Measurements from ENCODE around the gene ZC3H13. TPM values are rescaled to one million over a fixed set of nuclear protein-coding genes. Genes with fewer than 3 reads are reported as not detected.

Gene ZC3H13
- total RNA-seq, 1 experiment from 2014 or later = 61.9 TPM

DNA sequence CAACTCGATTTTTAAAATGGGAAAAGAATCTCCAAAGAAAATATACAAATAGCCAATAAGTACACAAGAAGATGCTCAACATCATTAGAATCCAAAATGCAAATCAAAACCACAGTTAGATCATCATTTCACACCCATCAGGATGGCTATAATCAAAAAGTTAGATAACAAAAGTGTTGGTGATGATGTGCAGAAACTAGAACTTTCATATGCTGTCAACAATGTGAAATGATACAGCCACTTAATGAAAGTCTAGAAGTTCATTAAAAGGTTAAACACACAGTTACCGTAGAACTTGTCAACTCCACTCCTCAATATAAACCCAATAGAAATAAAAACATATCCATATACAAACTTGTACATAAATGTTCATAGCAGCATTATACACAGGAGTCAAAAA, 11.8 kb downstream of the ZC3H13 start:
- Histone ChIP-seq H3K79me2 (ENCODE audit: insufficient read depth, low read length) (no peaks in the 10 kb centered on the region), H3K4me1 (ENCODE audit: insufficient read depth, low read length) (no peaks in the 10 kb centered on the region), H3K23ac (ENCODE audit: insufficient read length, low read depth, low read length) (no peak overlapping the region), H2BK12ac (ENCODE audit: insufficient read length, low read depth, low read length) (no peak overlapping the region), H3K27me3 (ENCODE audit: insufficient read depth, low read length) (no peaks in the 10 kb centered on the region), H2BK20ac (ENCODE audit: low read depth, low read length, poor library complexity, severe bottlenecking) (no peak overlapping the region), H3K4ac (ENCODE audit: low read depth, low read length) (no peak overlapping the region), H2BK120ac (ENCODE audit: low read depth, low read length, poor library complexity, severe bottlenecking) (no peak overlapping the region), H3K9me3 (ENCODE audit: control insufficient read depth, low read depth, low read length) (no peaks in the 10 kb centered on the region), H3K9ac (ENCODE audit: extremely low read depth, insufficient read length, low read length) (no peak overlapping the region), H2AFZ (ENCODE audit: low read length) (no peak overlapping the region), H4K8ac (replicated peaks; ENCODE audit: insufficient read length, low read depth, low read length) (no peak overlapping the region), H2AK5ac (ENCODE audit: insufficient read length, low read length) (no peak overlapping the region), H3K4me2 (ENCODE audit: insufficient read depth, insufficient read length, low read length) (no peak overlapping the region), H3K79me1 (ENCODE audit: insufficient read depth, low read depth, low read length, poor library complexity, severe bottlenecking) (no peaks in the 10 kb centered on the region), H3T11ph (ENCODE audit: low read length) (no peak overlapping the region), H3K27ac (ENCODE audit: insufficient read length, low read depth, low read length) (no peak overlapping the region), H2BK15ac (ENCODE audit: low read depth, low read length) (no peak overlapping the region), H4K20me1 (ENCODE audit: control insufficient read depth, insufficient read depth, insufficient read length) (no peaks in the 10 kb centered on the region), H4K5ac (ENCODE audit: insufficient read length, low read depth, low read length) (no peak overlapping the region), H3K14ac (ENCODE audit: insufficient read depth, low read length) (no peak overlapping the region), H3K18ac (ENCODE audit: insufficient read length, low read depth, low read length) (no peak overlapping the region), H2BK5ac (ENCODE audit: insufficient read length, low read length) (no peak overlapping the region), H3K56ac (ENCODE audit: insufficient read length, low read depth, low read length) (no peak overlapping the region), H3K23me2 (ENCODE audit: insufficient read length, low read depth, low read length, poor library complexity, severe bottlenecking) (no peaks in the 10 kb centered on the region), H4K91ac (ENCODE audit: insufficient read length, low read depth, low read length) (no peak overlapping the region)
- Mint-ChIP-seq H3K36me3 (ENCODE audit: insufficient read depth in 1 of 3, low read depth in 3 of 3) (peaks cover 5 to 39% (median 30%) of the 10 kb centered on the region in 3 experiments; a peak in 6 of 7 replicates), H3K4me3 (no peak overlapping the region), H3K27me3 (ENCODE audit: low read depth) (no peaks in the 10 kb centered on the region), H3K4me1 (no peaks in the 10 kb centered on the region), H3K27ac (no peak overlapping the region), H3K9me3 (no peaks in the 10 kb centered on the region)
- no peak for DNase-seq
- TF ChIP-seq, protein P1, sequence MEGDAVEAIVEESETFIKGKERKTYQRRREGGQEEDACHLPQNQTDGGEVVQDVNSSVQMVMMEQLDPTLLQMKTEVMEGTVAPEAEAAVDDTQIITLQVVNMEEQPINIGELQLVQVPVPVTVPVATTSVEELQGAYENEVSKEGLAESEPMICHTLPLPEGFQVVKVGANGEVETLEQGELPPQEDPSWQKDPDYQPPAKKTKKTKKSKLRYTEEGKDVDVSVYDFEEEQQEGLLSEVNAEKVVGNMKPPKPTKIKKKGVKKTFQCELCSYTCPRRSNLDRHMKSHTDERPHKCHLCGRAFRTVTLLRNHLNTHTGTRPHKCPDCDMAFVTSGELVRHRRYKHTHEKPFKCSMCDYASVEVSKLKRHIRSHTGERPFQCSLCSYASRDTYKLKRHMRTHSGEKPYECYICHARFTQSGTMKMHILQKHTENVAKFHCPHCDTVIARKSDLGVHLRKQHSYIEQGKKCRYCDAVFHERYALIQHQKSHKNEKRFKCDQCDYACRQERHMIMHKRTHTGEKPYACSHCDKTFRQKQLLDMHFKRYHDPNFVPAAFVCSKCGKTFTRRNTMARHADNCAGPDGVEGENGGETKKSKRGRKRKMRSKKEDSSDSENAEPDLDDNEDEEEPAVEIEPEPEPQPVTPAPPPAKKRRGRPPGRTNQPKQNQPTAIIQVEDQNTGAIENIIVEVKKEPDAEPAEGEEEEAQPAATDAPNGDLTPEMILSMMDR (conservative IDR thresholded peaks at IDR 0.05) = no peak
- no CpG with 5 or more reads among the region's 2 CpGs for WGBS (ENCODE audit: extremely low coverage, insufficient read length, low lambda C conversion rate)

Data from H9 (cell line).